22Rv1 (cell line): ENCODE results near the gene CERS1.

Source experiments
- H3K27ac ChIP-seq: fragments of 450-650 bp; 2 replicates; pipeline ENCODE4 v1.5.1; 2017
- CTCF ChIP-seq: fragments of 450-650 bp; IDR thresholded peaks from 2 replicates; pipeline ENCODE4 v1.5.1; 2017; ENCODE audit warnings: mild to moderate bottlenecking
- ZFX ChIP-seq: fragments of 450-650 bp; IDR thresholded peaks from 2 replicates; pipeline ENCODE4 v1.6.1; 2017; ENCODE audit warnings: antibody characterized with exemption, borderline replicate concordance

The CERS1 gene

DNA sequence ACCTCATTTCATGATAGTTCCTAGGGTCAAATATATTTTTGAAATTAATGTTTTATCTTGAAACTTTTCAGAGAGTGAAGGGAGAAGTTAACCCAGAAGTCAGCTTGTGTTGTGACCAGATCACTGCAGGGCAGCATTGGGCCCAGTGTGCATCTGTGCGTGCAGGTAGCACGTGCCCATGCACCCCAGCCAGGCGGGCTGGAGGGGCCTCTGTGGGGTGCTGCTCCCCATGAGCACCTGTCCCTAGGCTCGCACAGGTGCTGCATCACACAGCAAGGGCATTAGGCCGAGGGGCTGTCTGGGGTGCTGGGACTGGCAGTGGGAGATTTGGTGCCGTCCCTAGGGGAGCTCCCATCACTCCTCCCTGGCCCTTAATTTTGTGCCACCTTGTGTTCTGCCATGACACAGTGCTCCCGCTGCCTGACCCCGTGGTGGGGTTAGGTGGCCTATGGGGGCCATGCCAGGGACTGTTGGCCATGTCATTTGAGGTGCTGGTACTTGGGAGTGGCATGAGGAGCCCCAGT lies 51.1 kb downstream of the CERS1 start:
- TF ChIP-seq CTCF: no peak
- no peak for TF ChIP-seq ZFX

DNA sequence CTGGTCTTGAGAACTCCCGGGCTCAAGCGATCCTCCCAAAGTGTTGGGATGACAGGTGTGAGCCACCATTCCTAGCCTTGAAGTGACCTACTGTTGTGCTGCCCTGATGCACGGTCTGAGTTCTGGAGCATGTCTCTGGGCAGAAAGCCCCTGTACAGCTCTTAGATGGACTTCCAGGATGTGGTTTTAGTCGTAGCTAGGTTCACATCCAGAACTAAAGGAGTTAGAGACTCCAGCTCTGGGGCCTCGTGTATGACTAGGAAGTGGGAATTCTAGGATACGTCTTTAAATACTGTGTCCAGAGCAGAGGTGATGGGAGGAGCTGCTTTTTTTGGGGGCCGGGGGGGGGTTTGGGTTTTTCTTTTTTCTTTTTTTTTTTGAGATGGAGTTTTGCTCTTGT lies 52.0 kb downstream of the CERS1 start:
- no peak overlapping the region for H3K27ac ChIP-seq
- TF ChIP-seq ZFX (no peak), CTCF (no peak)

More for the DNA sequence above, 51.1 kb downstream of the CERS1 start:
- H3K27ac ChIP-seq: no peak overlapping the region

DNA sequence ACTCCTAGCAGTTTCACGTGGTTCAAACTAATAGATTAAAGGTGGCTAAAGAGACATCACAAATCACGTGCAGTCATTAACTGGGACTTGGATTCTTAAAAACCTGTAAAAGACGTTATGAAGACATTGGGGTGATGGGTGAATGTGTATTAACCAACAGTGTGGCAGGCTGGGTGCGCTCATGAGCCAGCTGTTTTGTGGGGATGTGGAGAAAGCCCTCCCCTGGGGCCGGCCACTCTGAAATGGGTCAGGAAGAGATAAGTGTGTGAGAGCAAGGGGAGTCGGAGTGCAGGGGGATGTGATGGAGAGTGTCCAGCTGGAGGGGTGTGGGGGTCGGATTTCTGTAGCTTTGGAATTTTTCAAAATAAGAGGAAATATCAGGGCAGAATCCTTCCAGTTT lies 53.8 kb downstream of the CERS1 start:
- TF ChIP-seq ZFX (no peak), CTCF (no peak)
- no peak overlapping the region for H3K27ac ChIP-seq

DNA sequence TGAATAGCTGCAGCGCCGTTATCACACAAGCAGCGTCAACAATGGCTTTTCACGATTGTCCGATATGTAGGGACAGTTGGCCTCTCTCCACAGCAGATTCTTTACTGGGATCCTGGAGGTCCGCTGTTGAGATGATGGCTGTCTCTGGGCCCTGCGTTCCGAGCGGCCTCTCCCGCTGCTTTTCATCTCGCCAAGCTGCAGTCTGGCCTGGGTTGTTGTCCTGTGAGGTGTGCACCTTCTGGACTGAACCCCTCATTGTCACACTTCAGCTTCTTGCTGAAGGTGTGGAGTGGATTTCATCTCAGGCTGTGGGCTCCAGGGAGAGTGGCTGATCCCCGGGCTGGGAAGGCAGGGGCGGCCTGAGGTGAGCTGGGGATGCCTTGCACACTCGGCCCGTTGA lies 54.6 kb downstream of the CERS1 start:
- no peak for TF ChIP-seq ZFX
- TF ChIP-seq CTCF: no peak
- no peak overlapping the region for H3K27ac ChIP-seq

- H3K27ac ChIP-seq: no peak overlapping the region
- TF ChIP-seq CTCF (no peak), ZFX (no peak)
Observed at GRCh38 chr19:18840288-18841267, 55.4 kb downstream of the CERS1 start.

DNA sequence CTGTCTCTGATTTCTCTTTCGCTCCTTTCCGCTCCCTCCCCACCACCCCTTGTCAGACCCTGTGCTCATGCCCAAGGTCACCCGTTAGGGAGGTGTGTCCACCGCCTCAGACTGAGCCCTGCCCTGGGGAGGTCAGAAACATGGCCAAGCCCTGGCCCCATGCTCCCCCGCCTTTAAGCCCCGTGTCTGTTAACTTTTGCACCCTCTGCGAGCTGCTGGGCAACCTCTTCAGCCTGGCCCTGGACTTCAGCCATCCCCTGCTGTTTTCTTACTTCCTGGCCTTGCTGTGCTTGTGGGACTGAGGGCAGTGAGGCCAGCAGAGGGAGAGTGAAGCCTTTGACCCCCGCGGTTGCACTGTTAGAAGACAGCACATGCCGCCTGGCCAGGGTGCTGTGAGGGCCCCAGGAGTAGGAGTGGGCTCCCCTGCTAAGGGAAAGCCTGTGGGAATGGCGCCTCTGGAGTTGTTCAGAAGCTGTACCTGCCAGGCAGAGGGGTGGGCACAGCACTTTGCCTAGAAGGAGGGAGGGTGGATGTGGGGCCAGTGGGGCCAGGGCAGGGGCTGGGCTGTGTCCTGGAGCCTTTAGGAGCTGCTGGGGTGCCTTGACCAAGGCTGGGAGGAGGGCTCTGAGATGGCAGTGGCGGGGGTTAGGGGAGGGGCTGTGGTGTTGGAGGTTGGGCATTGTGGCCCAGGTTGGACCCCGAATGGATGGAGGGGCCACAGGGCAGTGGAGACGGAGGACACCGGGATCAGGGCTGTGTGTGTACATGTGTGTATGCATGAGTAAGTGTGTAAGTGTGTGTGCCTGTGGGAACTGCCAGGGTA lies 56.3 kb downstream of the CERS1 start:
- TF ChIP-seq CTCF (no peak), ZFX (no peak)
- no peak overlapping the region for H3K27ac ChIP-seq
